Thyroid gland (tissue), 4 donors: ENCODE results near the gene FOXN4.

Experiments
- POLR2A ChIP-seq, 2 donors: fragments of 450-650 bp; IDR thresholded peaks; one replicate each; pipeline ENCODE4 v1.6.1; 2017; ENCODE audit warnings: antibody characterized with exemption in 2 of 2, mild to moderate bottlenecking in 2 of 2, moderate library complexity in 1 of 2
- TF ChIP-seq, protein P1 (sequence below), 6 experiments: fragments of 200-600 bp in 3 of 6; fragments of 450-650 bp in 3 of 6; sonication (generic) in 3 of 6; IDR thresholded peaks; one replicate each; pipeline ENCODE4 v1.5.1; 2016 to 2019; ENCODE audit warnings: antibody characterized with exemption in 6 of 6, mild to moderate bottlenecking in 2 of 6, inconsistent platforms in 1 of 6, moderate library complexity in 1 of 6

DNA sequence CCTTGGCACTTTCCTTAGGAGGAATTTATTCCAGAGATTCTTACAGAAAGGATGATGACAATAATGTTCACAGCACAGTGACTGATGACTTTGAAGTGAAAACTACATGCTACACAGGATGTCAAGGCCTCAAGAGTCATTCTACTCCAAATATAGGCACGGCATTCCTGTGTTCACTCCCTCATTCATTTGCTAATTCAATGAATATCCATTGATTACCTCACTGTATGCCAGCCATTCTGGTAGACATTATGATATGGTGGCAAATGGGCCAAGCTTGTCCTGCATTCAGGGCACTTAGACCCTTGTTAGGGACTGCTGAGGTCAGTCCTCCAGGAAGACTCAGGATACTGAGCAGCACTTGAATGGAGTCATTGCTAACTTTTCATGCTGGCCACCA, 48.0 kb downstream of the FOXN4 start:
- TF ChIP-seq, protein P1, sequence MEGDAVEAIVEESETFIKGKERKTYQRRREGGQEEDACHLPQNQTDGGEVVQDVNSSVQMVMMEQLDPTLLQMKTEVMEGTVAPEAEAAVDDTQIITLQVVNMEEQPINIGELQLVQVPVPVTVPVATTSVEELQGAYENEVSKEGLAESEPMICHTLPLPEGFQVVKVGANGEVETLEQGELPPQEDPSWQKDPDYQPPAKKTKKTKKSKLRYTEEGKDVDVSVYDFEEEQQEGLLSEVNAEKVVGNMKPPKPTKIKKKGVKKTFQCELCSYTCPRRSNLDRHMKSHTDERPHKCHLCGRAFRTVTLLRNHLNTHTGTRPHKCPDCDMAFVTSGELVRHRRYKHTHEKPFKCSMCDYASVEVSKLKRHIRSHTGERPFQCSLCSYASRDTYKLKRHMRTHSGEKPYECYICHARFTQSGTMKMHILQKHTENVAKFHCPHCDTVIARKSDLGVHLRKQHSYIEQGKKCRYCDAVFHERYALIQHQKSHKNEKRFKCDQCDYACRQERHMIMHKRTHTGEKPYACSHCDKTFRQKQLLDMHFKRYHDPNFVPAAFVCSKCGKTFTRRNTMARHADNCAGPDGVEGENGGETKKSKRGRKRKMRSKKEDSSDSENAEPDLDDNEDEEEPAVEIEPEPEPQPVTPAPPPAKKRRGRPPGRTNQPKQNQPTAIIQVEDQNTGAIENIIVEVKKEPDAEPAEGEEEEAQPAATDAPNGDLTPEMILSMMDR (IDR thresholded peaks at IDR 0.05) = no peak
- no peak for TF ChIP-seq POLR2A (IDR thresholded peaks at IDR 0.05)
